GM15510 (cell line): Measurements from ENCODE around the gene ATP2A3.

ENCODE experiments used
- POLR2A ChIP-seq: IDR thresholded peaks from 3 replicates; pipeline ENCODE4 v1.6.1; 2011; ENCODE audit warnings: borderline replicate concordance; ENCODE audit not compliant: insufficient read length; ENCODE audit errors: extremely low read depth

ATP2A3 gene

GRCh38 chr17:3903051-3903825 lies 61.0 kb downstream of the ATP2A3 start:
- no peak for TF ChIP-seq POLR2A

DNA sequence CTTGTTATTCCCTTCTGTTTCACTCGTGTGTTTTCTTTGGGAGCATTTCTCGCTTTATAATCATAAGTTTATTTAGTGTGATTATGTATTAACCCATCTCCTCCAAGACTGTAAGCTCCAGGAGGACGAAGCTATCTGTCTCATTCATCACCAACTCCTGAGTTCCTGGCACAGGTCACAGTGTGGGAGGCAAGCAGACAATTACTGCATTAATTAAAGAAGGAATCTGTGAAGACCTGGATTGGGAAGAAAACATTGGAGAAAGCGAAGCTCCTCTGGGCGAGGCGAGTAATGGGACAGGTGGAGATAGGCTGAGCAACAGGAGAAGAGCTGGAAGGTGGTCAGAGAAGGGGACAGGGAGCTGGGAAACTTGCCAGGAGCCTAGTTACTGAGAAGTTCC lies 63.6 kb downstream of the ATP2A3 start:
- TF ChIP-seq POLR2A, result no peak

DNA sequence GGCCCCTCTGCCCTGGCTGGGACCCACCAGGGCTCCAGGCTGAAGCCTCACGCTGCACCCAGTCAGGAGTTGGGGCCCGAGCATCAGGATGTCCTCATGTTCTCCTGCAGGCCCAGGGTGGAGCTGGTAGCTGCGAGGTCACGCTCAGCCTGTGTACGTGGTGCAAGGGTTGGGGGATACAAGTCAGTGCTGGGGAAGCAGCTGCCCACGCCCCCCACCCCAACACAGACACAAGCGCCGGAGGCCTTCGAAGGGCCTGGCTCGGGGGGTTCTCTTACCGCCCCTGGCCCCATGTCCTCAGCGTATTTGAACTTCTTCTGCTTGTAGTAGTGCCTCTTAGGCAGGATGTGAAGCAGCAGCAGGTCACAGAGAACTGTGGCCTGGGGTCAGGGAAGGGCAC lies 66.5 kb downstream of the ATP2A3 start:
- TF ChIP-seq POLR2A, result no peak

DNA sequence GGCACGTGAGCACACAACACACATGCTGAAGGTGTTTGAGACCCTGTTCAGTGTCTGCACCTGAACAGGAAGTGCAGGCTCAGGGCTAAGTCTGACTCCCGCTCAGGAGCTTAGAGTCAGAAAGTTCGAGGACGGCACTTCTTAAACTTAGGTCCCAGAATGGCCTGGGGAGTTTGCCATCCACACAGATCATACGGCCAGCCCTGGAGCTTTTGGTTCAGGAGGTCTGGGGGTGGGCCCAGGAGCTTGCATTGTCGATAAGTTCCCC lies 67.3 kb downstream of the ATP2A3 start:
- no peak for TF ChIP-seq POLR2A

DNA sequence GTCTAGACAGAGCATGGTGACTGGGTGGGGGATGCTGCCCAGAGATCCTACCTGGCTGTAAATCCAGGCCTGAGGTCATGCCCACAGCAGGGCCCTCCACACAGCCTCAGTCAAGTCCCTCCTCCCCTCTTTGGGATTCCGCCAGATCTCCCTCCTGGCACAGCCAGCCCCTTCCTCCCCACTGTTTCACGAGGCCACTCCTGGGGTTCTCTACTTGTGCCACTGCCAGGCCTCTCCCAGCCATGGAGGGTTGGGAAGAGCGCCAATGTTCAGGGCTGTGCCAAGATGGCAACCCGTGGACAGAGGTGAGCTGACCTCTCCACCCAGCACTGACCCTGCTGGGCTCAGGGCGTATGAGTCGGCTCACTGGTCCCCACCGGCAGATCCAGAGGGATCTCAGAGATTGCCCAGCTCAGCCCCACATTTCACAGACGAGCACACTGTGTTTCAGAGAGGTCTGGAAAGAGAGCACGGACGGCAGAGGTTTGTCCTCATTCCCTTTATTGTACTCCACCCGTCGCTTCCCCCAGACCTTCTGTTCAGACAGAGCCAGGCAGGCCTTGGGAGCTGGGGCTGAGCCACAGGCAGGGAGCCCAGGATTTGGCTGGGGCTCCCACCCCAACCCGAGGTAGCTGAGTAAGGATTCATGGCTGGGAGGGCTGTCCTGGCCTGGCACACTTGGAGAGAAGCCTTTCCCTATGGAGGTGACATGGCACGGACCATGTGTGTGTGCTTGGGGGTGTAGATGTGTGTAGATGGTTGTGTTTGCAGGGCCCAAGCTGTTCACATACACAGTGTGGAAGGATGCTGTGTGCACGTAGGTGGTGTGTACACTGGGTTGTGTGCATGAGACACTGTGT lies 67.9 kb downstream of the ATP2A3 start:
- no peak for TF ChIP-seq POLR2A

DNA sequence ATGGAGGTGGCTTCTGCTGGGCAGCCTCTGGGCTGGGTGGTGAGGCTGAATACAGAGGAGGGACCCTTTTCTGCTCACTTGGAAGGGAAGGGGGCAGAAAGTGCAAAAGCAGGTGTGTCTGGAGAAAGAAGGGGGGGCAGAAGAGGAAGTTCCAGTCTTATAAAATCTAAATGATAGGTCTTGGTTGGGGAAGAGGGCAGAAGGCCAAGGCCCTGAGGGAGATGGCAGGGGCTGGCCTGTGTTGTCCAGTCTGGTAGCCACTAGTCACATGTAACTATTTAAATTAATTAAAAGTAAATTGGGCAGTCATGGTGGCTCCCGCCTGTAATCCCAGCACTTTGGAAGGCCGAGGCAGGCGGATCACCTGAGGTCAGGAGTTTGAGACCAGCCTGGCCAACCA lies 68.9 kb downstream of the ATP2A3 start:
- TF ChIP-seq POLR2A, result no peak

DNA sequence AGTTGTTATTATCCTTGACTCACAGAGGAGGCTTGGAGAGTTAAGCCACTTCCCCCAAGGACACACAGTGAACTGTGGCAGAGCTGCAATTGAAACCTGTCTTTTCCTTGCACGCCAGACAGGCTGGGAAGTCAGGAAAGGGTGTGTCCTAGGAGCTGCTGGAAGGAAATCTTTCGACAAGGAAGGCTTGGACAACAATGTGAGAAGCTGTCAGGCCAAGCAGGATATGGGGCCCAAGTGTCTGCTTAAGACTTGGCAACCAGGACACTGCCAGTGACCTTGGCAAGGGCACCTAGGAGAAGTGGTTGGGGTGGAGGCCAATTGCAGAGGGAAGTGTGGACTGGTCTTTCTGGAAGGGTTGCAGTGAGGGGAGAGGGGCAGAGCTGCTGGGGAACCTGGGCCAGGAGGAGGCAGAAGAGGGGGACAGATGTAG lies 69.3 kb downstream of the ATP2A3 start:
- TF ChIP-seq POLR2A, result no peak

- TF ChIP-seq POLR2A, result no peak
Observed at GRCh38 chr17:3894188-3894587, 70.0 kb downstream of the ATP2A3 start.

DNA sequence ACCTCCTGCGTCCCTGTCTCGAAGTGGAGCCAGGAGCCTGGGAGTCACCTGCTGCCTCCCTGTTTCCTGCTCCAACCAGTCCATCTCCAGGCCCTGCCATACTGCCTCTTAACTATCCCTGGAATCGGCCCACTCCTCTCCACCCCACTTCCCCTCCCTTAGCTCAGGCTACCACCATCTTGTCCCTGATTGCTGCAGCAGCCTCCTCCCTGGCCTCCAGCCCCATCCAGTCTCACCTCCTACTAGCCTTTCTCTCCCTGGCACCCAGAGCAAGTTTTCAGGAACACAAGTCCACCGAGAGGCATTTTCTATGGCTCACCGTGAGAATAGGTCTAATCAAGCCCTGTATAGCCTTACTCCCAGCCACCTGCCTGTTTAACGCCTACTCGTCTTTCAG lies 70.5 kb downstream of the ATP2A3 start:
- no peak for TF ChIP-seq POLR2A

DNA sequence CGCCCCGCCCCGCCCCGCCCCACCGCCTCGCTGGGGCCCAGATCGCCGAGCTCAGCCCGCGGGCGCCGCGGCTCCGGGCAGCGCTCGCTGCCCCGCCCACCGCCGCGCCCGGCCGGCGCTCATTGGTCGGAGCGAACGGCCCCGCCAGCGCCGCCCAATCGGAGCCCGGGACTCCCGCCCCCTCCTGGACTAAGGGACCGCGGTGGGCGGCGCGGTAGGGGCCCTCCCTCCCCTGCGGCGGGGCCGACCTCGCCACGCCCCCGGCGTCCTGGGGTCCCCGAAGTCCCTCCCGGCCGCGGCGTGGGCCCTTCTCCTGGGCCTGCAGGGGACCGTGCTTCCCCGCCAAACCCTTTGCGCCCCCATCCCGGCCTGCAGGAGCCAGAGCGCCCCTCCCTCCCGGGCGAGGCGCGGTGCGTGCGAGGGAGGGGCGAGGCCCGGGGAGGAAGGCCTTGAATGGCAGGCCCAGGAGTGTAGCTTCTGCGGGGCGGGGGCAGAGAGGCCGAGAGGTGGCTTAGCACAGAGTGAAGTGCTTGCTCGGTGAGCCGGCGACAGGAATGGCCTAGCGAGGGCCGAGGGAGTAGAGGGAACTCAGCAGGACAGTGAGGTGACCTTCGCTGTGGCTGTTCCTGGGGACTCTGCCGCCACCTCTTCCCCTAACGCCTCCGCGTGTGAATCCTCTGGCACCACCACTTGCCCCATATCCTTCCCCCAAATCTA lies 71.1 kb downstream of the ATP2A3 start, which contains the start of gene CAMKK1:
Gene CAMKK1 (minus strand): TSS at position 51 of the 717 bp plus-strand sequence. CDS start 7,366 bp downstream, outside the sequence.
- peak; percentile 18 for TF ChIP-seq POLR2A

DNA sequence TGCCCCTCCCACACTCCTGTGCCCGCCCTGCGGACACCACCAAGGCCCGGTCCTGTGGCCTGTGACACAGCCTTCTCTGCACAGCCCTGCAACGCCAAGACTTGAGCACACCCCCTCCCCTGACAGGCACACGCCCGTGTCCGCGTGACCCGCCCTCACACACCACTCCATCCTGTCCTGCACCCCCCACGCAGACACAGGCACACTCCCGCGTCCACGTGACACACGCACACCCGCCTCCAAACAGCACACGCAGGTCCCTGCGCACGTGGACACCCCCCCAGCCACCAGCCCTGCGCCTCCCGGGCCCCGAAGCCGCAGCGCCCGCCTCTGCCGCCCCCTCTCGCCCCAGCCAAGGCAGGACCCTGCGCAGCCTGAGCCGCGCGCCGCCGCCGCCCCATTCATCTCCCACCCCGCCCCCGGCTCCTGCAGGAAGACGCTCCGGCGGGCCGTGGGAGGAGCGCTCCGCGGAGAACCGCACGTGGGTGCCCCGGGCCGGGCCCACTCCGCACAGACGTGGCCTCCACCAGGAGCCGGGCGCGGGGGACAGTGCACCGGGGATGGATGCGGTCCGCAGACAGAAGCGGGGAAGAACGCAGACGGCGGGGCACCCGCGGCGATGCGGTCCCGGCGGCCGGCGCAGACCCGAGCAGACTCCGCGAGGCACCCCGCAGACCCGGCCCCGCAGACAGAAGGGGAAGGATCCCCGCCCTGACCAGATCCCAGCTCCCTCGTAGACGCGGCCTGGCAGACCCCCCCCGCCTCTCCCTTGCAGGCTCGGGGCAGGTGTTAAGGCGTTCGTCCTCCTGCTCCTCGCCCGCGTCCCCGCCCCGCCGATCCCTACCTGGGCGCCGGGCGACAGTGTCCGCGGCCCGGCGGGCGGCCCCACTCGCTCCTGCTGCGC lies 71.9 kb downstream of the ATP2A3 start:
- TF ChIP-seq POLR2A, result no peak

DNA sequence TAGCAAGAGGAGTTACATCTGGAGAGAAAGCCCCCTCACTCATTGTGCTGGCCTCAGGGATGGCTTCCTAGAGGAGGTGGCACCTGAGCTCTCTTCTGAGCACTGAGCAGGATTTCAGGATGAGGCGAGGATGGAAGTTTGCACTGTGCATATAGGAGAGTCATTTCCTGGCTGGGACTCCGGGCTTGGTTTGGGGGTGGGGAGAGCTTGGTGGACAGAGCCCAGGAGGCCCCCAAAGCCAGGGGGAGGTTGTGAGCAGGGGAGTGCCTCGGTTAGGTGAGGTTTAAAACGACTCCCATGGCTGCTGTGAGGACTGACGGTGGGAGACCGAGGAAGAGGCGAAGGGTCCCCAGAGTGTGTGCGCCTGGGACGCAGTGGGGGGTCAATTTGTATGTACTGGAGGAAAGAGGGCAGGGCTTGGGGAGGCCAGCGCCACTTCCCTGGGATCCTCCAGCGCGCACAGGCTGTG lies 72.6 kb downstream of the ATP2A3 start:
- no peak for TF ChIP-seq POLR2A

DNA sequence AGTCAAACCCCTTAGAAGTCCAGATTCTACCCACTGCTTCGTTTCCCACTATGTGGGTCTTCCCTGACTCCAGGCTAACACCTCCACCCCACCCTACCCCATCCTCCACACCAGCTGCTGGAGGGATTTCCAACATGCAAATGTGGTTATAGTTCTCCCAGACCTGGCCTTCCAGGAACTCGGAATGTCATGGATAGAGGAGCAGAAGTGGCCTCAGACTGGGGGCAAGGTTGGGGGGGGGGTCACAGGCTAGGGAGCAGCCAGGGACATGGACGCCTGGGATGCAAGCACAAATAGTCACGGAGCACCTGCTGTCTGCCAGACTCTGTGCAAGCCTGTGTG lies 73.4 kb downstream of the ATP2A3 start:
- TF ChIP-seq POLR2A, result no peak
